ENCODE measurements around the gene RAB15.

RAB15 gene

GRCh38 chr14:64912261-64912660, 59.9 kb downstream of the RAB15 start:
- H3K4me1 ChIP-seq (ENCODE audit: control insufficient read depth, insufficient read depth, low read length), result no peaks in the 10 kb centered on the region
- H3K9me3 ChIP-seq (ENCODE audit: control insufficient read depth, insufficient read depth, low read length), result no peaks in the 10 kb centered on the region
- no CpG with 5 or more reads among the region's 1 CpG for WGBS (ENCODE audit: insufficient coverage, insufficient read length)
- H3K27ac ChIP-seq (ENCODE audit: low read length), result no peak overlapping the region
- no peak for DNase-seq (ENCODE audit: low read depth, low spot score)
- H3K4me3 ChIP-seq (ENCODE audit: low read length), result no peak overlapping the region
- no peaks in the 10 kb centered on the region for H3K27me3 ChIP-seq (ENCODE audit: control insufficient read depth, insufficient read depth, low read length)
- no peaks in the 10 kb centered on the region for H3K36me3 ChIP-seq (ENCODE audit: control insufficient read depth, insufficient read depth, low read length)

- no peaks in the 10 kb centered on the region for H3K9me3 ChIP-seq (ENCODE audit: control insufficient read depth, insufficient read depth, low read length)
- no CpG with 5 or more reads among the region's 3 CpGs for WGBS (ENCODE audit: insufficient coverage, insufficient read length)
- no peak overlapping the region for H3K4me3 ChIP-seq (ENCODE audit: low read length)
- H3K27me3 ChIP-seq (ENCODE audit: control insufficient read depth, insufficient read depth, low read length), result no peaks in the 10 kb centered on the region
- no peaks in the 10 kb centered on the region for H3K4me1 ChIP-seq (ENCODE audit: control insufficient read depth, insufficient read depth, low read length)
- no peak for DNase-seq (ENCODE audit: low read depth, low spot score)
- H3K36me3 ChIP-seq (ENCODE audit: control insufficient read depth, insufficient read depth, low read length), result no peaks in the 10 kb centered on the region
- H3K27ac ChIP-seq (ENCODE audit: low read length), result no peak overlapping the region
Observed at GRCh38 chr14:64910847-64911495, 61.2 kb downstream of the RAB15 start.

- no peak overlapping the region for H3K4me3 ChIP-seq (ENCODE audit: low read length)
- no peaks in the 10 kb centered on the region for H3K36me3 ChIP-seq (ENCODE audit: control insufficient read depth, insufficient read depth, low read length)
- no CpG with 5 or more reads among the region's 6 CpGs for WGBS (ENCODE audit: insufficient coverage, insufficient read length)
- no peaks in the 10 kb centered on the region for H3K27me3 ChIP-seq (ENCODE audit: control insufficient read depth, insufficient read depth, low read length)
- no peak overlapping the region for H3K27ac ChIP-seq (ENCODE audit: low read length)
- no peaks in the 10 kb centered on the region for H3K9me3 ChIP-seq (ENCODE audit: control insufficient read depth, insufficient read depth, low read length)
- no peak for DNase-seq (ENCODE audit: low read depth, low spot score)
- no peaks in the 10 kb centered on the region for H3K4me1 ChIP-seq (ENCODE audit: control insufficient read depth, insufficient read depth, low read length)
Observed at GRCh38 chr14:64906022-64906421, 66.1 kb downstream of the RAB15 start.

GRCh38 chr14:64899958-64900357, 72.2 kb downstream of the RAB15 start:
- no peaks in the 10 kb centered on the region for H3K36me3 ChIP-seq (ENCODE audit: control insufficient read depth, insufficient read depth, low read length)
- no peaks in the 10 kb centered on the region for H3K27me3 ChIP-seq (ENCODE audit: control insufficient read depth, insufficient read depth, low read length)
- no CpG with 5 or more reads among the region's 1 CpG for WGBS (ENCODE audit: insufficient coverage, insufficient read length)
- no peaks in the 10 kb centered on the region for H3K9me3 ChIP-seq (ENCODE audit: control insufficient read depth, insufficient read depth, low read length)
- H3K4me3 ChIP-seq (ENCODE audit: low read length), result no peak overlapping the region
- no peaks in the 10 kb centered on the region for H3K4me1 ChIP-seq (ENCODE audit: control insufficient read depth, insufficient read depth, low read length)
- DNase-seq (ENCODE audit: low read depth, low spot score), result no peak
- no peak overlapping the region for H3K27ac ChIP-seq (ENCODE audit: low read length)

Data from iPS DF 6.9 (cell line).